ENCODE data around the gene GTF2H2C.
"Not testable (repeated sequence)": the region's sequence is repeated elsewhere in the genome, so short reads cannot be mapped to it uniquely, and the experiment has no call there.

GTF2H2C gene

GRCh38 chr5:69631879-69632278, 71.9 kb downstream of the GTF2H2C start:
- not testable (repeated sequence) for H3K4me1 ChIP-seq (ENCODE audit: control insufficient read depth in 1 of 2, insufficient read depth in 2 of 2, low read length in 2 of 2); H3K9me3 ChIP-seq (ENCODE audit: control insufficient read depth in 1 of 2, low read length in 2 of 2); H3K36me3 ChIP-seq (ENCODE audit: control insufficient read depth in 1 of 2, insufficient read depth in 2 of 2, low read length in 2 of 2); H3K27ac ChIP-seq (ENCODE audit: low read depth, low read length); H3K9ac ChIP-seq (ENCODE audit: low read depth in 1 of 2, low read length in 2 of 2); H3K27me3 ChIP-seq (ENCODE audit: control insufficient read depth in 1 of 2, insufficient read depth in 2 of 2, low read length in 2 of 2); H3K4me3 ChIP-seq (ENCODE audit: low read depth in 1 of 2, low read length in 2 of 2)

Measured in duodenal mucosa (tissue), 2 donors.